SK-N-SH (cell line): ENCODE measurements around the gene HJV. TPM values are rescaled to one million over a fixed set of nuclear protein-coding genes. Genes with fewer than 3 reads are reported as not detected.

Experiments
- CTCF ChIA-PET: fragments of 300-600, 350-600 bp; formaldehyde crosslinking; extraction: SDS; loops from one replicate; lab custom pipeline; 2021; lab: Yijun Ruan, JAX
- POLR2A ChIA-PET: fragments of 350-600 bp; sonication (Branson Sonifier 250); formaldehyde crosslinking; extraction: SDS; loops from one replicate; lab custom pipeline; 2020; ENCODE audit warnings: antibody characterized with exemption, inconsistent platforms; lab: Yijun Ruan, JAX
- DNase-seq: peaks from one replicate; pipeline ENCODE4 v3.0.0; 2012
- H2AFZ ChIP-seq: fragments of 200-600 bp; sonication (generic); 2 replicates; pipeline ENCODE4 v1.8.1; 2016; ENCODE audit warnings: antibody characterized with exemption, mild to moderate bottlenecking, low read depth
- H3F3A ChIP-seq: fragments of 200-600 bp; sonication (generic); replicated peaks from 2 replicates; pipeline ENCODE3; 2016; ENCODE audit warnings: antibody characterized with exemption, mild to moderate bottlenecking; ENCODE audit not compliant: insufficient read depth
- H3K27ac ChIP-seq, 2 experiments: fragments of 200-500 bp in 1 of 2; fragments of 200-600 bp in 1 of 2; sonication (Bioruptor generic) in 1 of 2; sonication (generic), shearing (Covaris generic) in 1 of 2; 2 replicates each; pipeline versions ENCODE4 v1.5.1 to v1.6.1; 2014 to 2016; ENCODE audit warnings: low read depth in 2 of 2, inconsistent platforms in 1 of 2, low read length in 1 of 2, mild to moderate bottlenecking in 1 of 2, mixed read lengths in 1 of 2
- H3K27me3 ChIP-seq: fragments of 200-600 bp; sonication (generic), shearing (Covaris generic); 2 replicates; pipeline ENCODE4 v1.6.1; 2016; ENCODE audit warnings: mixed run types; ENCODE audit not compliant: insufficient read depth
- H3K36me3 ChIP-seq, 2 experiments: fragments of 200-500 bp in 1 of 2; fragments of 200-600 bp in 1 of 2; sonication (Bioruptor generic) in 1 of 2; sonication (generic) in 1 of 2; replicated peaks in 1 of 2; 2 replicates each; pipeline versions ENCODE3 to v1.5.1; 2014 to 2016; ENCODE audit warnings: low read length in 1 of 2, mild to moderate bottlenecking in 1 of 2; ENCODE audit not compliant: insufficient read depth in 2 of 2, control insufficient read depth in 1 of 2
- H3K4me1 ChIP-seq, 2 experiments: fragments of 200-500 bp in 1 of 2; fragments of 200-600 bp in 1 of 2; sonication (Bioruptor generic) in 1 of 2; sonication (generic), shearing (Covaris generic) in 1 of 2; 2 replicates each; pipeline versions ENCODE4 v1.5.1 to v1.6.1; 2014 to 2016; ENCODE audit warnings: low read depth in 1 of 2, low read length in 1 of 2, mixed run types in 1 of 2; ENCODE audit not compliant: insufficient read depth in 2 of 2, control insufficient read depth in 1 of 2
- H3K4me2 ChIP-seq: fragments of 200-600 bp; sonication (generic), shearing (Covaris generic); 2 replicates; pipeline ENCODE4 v1.6.1; 2017; ENCODE audit warnings: mixed run types
- H3K4me3 ChIP-seq, 2 experiments: fragments of 200-500 bp in 1 of 2; fragments of 200-600 bp in 1 of 2; sonication (Bioruptor generic) in 1 of 2; sonication (generic), shearing (Covaris generic) in 1 of 2; 2 replicates each; pipeline versions ENCODE4 v1.5.1 to v1.8.1; 2014 to 2016; ENCODE audit warnings: low read depth in 2 of 2, inconsistent platforms in 1 of 2, low read length in 1 of 2, mild to moderate bottlenecking in 1 of 2, mixed read lengths in 1 of 2, moderate library complexity in 1 of 2
- H3K79me2 ChIP-seq: fragments of 200-600 bp; sonication (generic); 2 replicates; pipeline ENCODE4 v1.8.1; 2017; ENCODE audit warnings: mild to moderate bottlenecking; ENCODE audit not compliant: insufficient read depth
- H3K9ac ChIP-seq: fragments of 200-600 bp; sonication (generic); 2 replicates; pipeline ENCODE4 v1.6.1; 2017; ENCODE audit warnings: mixed run types
- H3K9me2 ChIP-seq: fragments of 200-600 bp; sonication (generic); 2 replicates; pipeline ENCODE4 v1.6.1; 2017; ENCODE audit warnings: mixed run types
- H3K9me3 ChIP-seq: fragments of 200-600 bp; sonication (generic); 2 replicates; pipeline ENCODE4 v1.6.1; 2017; ENCODE audit warnings: mixed run types, mild to moderate bottlenecking, moderate library complexity
- H4K20me1 ChIP-seq: fragments of 200-600 bp; sonication (generic); 2 replicates; pipeline ENCODE4 v1.6.1; 2017; ENCODE audit warnings: mild to moderate bottlenecking, mixed run types; ENCODE audit not compliant: insufficient read depth
- ELF1 ChIP-seq: IDR thresholded peaks from 2 replicates; pipeline ENCODE4 v1.4.0; 2012
- EP300 ChIP-seq, 2 experiments: IDR thresholded peaks; 2 replicates each; pipeline versions ENCODE4 v1.4.0 to v1.6.1; 2012; ENCODE audit warnings: borderline replicate concordance in 1 of 2, low read depth in 1 of 2, low read length in 1 of 2
- EZH2phosphoT487 ChIP-seq: fragments of 200-600 bp; sonication (generic); IDR thresholded peaks from 2 replicates; pipeline ENCODE4 v1.6.1; 2017; ENCODE audit warnings: low read depth, mixed run types, mild to moderate bottlenecking, antibody characterized with exemption, moderate library complexity, borderline replicate concordance
- FOSL2 ChIP-seq: IDR thresholded peaks from 2 replicates; pipeline ENCODE4 v1.4.0; 2012; ENCODE audit warnings: low read depth, mild to moderate bottlenecking, moderate library complexity, borderline replicate concordance
- FOXJ3 ChIP-seq: sonication (generic); formaldehyde crosslinking; IDR thresholded peaks from 2 replicates; pipeline ENCODE4 v1.5.1; 2020; ENCODE audit warnings: mild to moderate bottlenecking, missing genetic modification reagents
- MEF2A ChIP-seq: IDR thresholded peaks from 2 replicates; pipeline ENCODE4 v1.4.0; 2012; ENCODE audit warnings: low read depth, borderline replicate concordance
- MXI1 ChIP-seq: IDR thresholded peaks from 2 replicates; pipeline ENCODE4 v1.6.1; 2012; ENCODE audit warnings: mild to moderate bottlenecking, low read depth, low read length, improper control_type of control experiment
- NRF1 ChIP-seq: IDR thresholded peaks from 2 replicates; pipeline ENCODE4 v1.6.1; 2012; ENCODE audit warnings: low read depth, mild to moderate bottlenecking, low read length
- RFX5 ChIP-seq: IDR thresholded peaks from 2 replicates; pipeline ENCODE4 v1.6.1; 2012; ENCODE audit warnings: mild to moderate bottlenecking, improper control_type of control experiment, low read length
- SMC3 ChIP-seq: IDR thresholded peaks from 2 replicates; pipeline ENCODE4 v1.6.1; 2012; ENCODE audit warnings: low read depth, low read length, improper control_type of control experiment
- TAF1 ChIP-seq: IDR thresholded peaks from 2 replicates; pipeline ENCODE4 v1.6.1; 2012; ENCODE audit warnings: low read depth, mild to moderate bottlenecking, low read length, moderate library complexity, borderline replicate concordance
- TCF12 ChIP-seq: IDR thresholded peaks from 2 replicates; pipeline ENCODE4 v1.4.0; 2012
- TEAD4 ChIP-seq: IDR thresholded peaks from 2 replicates; pipeline ENCODE4 v1.4.0; 2012; ENCODE audit warnings: mild to moderate bottlenecking, borderline replicate concordance; ENCODE audit not compliant: insufficient read depth
- USF1 ChIP-seq: IDR thresholded peaks from 2 replicates; pipeline ENCODE4 v1.4.0; 2012; ENCODE audit warnings: low read depth, borderline replicate concordance
- USF2 ChIP-seq: fragments of 150-350 bp; IDR thresholded peaks from 2 replicates; pipeline ENCODE4 v1.6.1; 2017; ENCODE audit warnings: antibody characterized with exemption, low read length, low read depth, borderline replicate concordance
- YY1 ChIP-seq: IDR thresholded peaks from 2 replicates; pipeline ENCODE4 v1.4.0; 2012; ENCODE audit warnings: low read depth, mild to moderate bottlenecking
- ZBTB33 ChIP-seq: IDR thresholded peaks from 2 replicates; pipeline ENCODE4 v1.4.0; 2012; ENCODE audit warnings: low read depth, borderline replicate concordance
- WGBS: methylation state at CpG from one replicate; pipeline ENCODE4 v1.1.6; 2017; ENCODE audit warnings: low lambda C conversion rate; 5-methylcytosine and 5-hydroxymethylcytosine counted together
- polyA plus RNA-seq, 3 experiments: library from polyadenylated mRNA; depleted of rRNA; stranded (reverse); fragments of >200 nt; gene quantifications; 2 replicates each; pipeline ENCODE4 v1.2.3, GENCODE V29; 2012

Gene HJV
- polyA plus RNA-seq, 1 of the 3 experiments (the other 2 are of a cell fraction), result 0.05 TPM

- TF ChIP-seq EP300 (IDR thresholded peaks at IDR 0.05; ENCODE audit: borderline replicate concordance in 1 of 2, low read depth in 1 of 2, low read length in 1 of 2) (no peak), ELF1 (no peak), FOXJ3 (no peak), TAF1 (no peak), ZBTB33 (no peak), TEAD4 (no peak), RFX5 (no peak), USF1 (no peak), NRF1 (no peak), USF2 (no peak), MEF2A (no peak), YY1 (no peak), MXI1 (no peak), FOSL2 (no peak), EZH2phosphoT487 (no peak), TCF12 (no peak), SMC3 (no peak)
- H3K36me3 ChIP-seq, result no peaks in the 10 kb centered on the region
- no peak overlapping the region for H3K4me3 ChIP-seq
- ChIA-PET POLR2A (no interaction called here), CTCF (interaction anchor here (0.7 to 6.5 kb wide), 4 partner anchors 36 to 167 kb away, joined by 4 to 41 read pairs (median 21); partner anchors contain the start of gene NUDT17)
- peak overlapping the region in 1 of 2 experiments; percentile 61; a peak in 2 of 4 replicates for H3K27ac ChIP-seq
- no peaks in the 10 kb centered on the region for H3K9me3 ChIP-seq
- no peaks in the 10 kb centered on the region for H3K27me3 ChIP-seq
- H3F3A ChIP-seq, result peaks cover 27% of the 10 kb centered on the region
- H3K9ac ChIP-seq, result peak overlapping the region; percentile 26; the same call in 1 of the 2 replicates
- DNase-seq, result no peak
- H4K20me1 ChIP-seq, result no peaks in the 10 kb centered on the region
- no peaks in the 10 kb centered on the region for H3K79me2 ChIP-seq
- H3K4me1 ChIP-seq, result peaks cover 0 to 2% of the 10 kb centered on the region in 2 experiments; a peak in 2 of 4 replicates
- H2AFZ ChIP-seq, result 0 out of 2 replicates have a peak overlapping the region, but pooled peaks have one; percentile 16
- 79% methylated on average over 6 of the region's 6 CpGs for WGBS
- no peak overlapping the region for H3K4me2 ChIP-seq
- H3K9me2 ChIP-seq, result no peaks in the 10 kb centered on the region
These were observed 8.0 kb downstream of the HJV start for GRCh38 chr1:146013559-146013922.
